IMR-90 (cell line): Measurements from ENCODE around the gene CCN2. TPM values are rescaled to one million over a fixed set of nuclear protein-coding genes. Genes with fewer than 3 reads are reported as not detected.

Experiments
- ATAC-seq: fragments of 200-7000 bp; cut with Tn5 transposase; 2 replicates; pipeline ENCODE4 v1.9.1; 2020; ENCODE audit warnings: low read depth, mild to moderate bottlenecking, moderate library complexity
- BruUV-seq: library from RNA; stranded (reverse); fragments of 400-500 nt; replicated peaks from 2 replicates; lab custom pipeline; 2021; lab: Mats Ljungman, UMichigan
- CTCF ChIA-PET: fragments of 300-600 bp; formaldehyde crosslinking; extraction: SDS; loops from one replicate; lab custom pipeline; 2021; ENCODE audit warnings: antibody characterized with exemption; lab: Yijun Ruan, JAX
- POLR2A ChIA-PET: fragments of 300-600 bp; sonication (Branson Sonifier 250); formaldehyde crosslinking; loops from one replicate; lab custom pipeline; 2022; ENCODE audit warnings: antibody characterized with exemption; ENCODE audit not compliant: unreplicated experiment; lab: Charles Lee
- DNase-seq: peaks from one replicate; pipeline ENCODE4 v3.0.0; 2013
- H2AFZ ChIP-seq: replicated peaks from 2 replicates; pipeline ENCODE3; 2013; ENCODE audit warnings: low read length, mild to moderate bottlenecking; ENCODE audit not compliant: poor library complexity
- H2AK5ac ChIP-seq: 2 replicates; pipeline ENCODE4 v1.6.1; 2013; ENCODE audit warnings: low read depth, low read length, inconsistent platforms
- H2AK9ac ChIP-seq: replicated peaks from 2 replicates; pipeline ENCODE3; 2013; ENCODE audit warnings: mild to moderate bottlenecking, low read depth, low read length, moderate library complexity; ENCODE audit not compliant: poor library complexity
- H2BK120ac ChIP-seq: 2 replicates; pipeline ENCODE4 v1.6.1; 2013; ENCODE audit warnings: low read depth, low read length, inconsistent platforms
- H2BK15ac ChIP-seq: 3 replicates; pipeline ENCODE4 v1.6.1; 2013; ENCODE audit warnings: low read depth, low read length, inconsistent platforms
- H2BK20ac ChIP-seq: 2 replicates; pipeline ENCODE4 v1.6.1; 2013; ENCODE audit warnings: low read depth, mild to moderate bottlenecking, inconsistent platforms, low read length, moderate library complexity
- H2BK5ac ChIP-seq: 2 replicates; pipeline ENCODE4 v1.6.1; 2013; ENCODE audit warnings: mild to moderate bottlenecking, low read depth, low read length, inconsistent platforms; ENCODE audit not compliant: poor library complexity, severe bottlenecking
- H3K14ac ChIP-seq: replicated peaks from 2 replicates; pipeline ENCODE4 v1.6.1; 2013; ENCODE audit warnings: low read depth, low read length, inconsistent platforms
- H3K18ac ChIP-seq: 2 replicates; pipeline ENCODE4 v1.6.1; 2013; ENCODE audit warnings: low read depth, low read length, control low read depth
- H3K23ac ChIP-seq: 2 replicates; pipeline ENCODE4 v1.6.1; 2013; ENCODE audit warnings: low read depth, low read length, inconsistent platforms
- H3K27ac ChIP-seq: 2 replicates; pipeline ENCODE4 v1.5.1; 2013; ENCODE audit warnings: mild to moderate bottlenecking, control low read depth, low read length; ENCODE audit not compliant: insufficient read depth
- H3K27me3 ChIP-seq: 2 replicates; pipeline ENCODE4 v1.6.1; 2013; ENCODE audit warnings: low read length; ENCODE audit not compliant: control insufficient read depth, insufficient read depth
- H3K36me3 ChIP-seq: 2 replicates; pipeline ENCODE4 v1.6.1; 2013; ENCODE audit warnings: low read length, mixed read lengths; ENCODE audit not compliant: control insufficient read depth, insufficient read depth
- H3K4ac ChIP-seq: 2 replicates; pipeline ENCODE4 v1.6.1; 2013; ENCODE audit warnings: low read depth, low read length, inconsistent platforms
- H3K4me1 ChIP-seq: 2 replicates; pipeline ENCODE4 v1.6.1; 2013; ENCODE audit warnings: low read length, mixed read lengths; ENCODE audit not compliant: control insufficient read depth, insufficient read depth
- H3K4me2 ChIP-seq: 2 replicates; pipeline ENCODE4 v1.6.1; 2013; ENCODE audit warnings: low read depth, mild to moderate bottlenecking, control low read depth, low read length, moderate library complexity
- H3K4me3 ChIP-seq: 2 replicates; pipeline ENCODE4 v1.5.1; 2013; ENCODE audit warnings: low read depth, mild to moderate bottlenecking, control low read depth, low read length, moderate library complexity; ENCODE audit not compliant: insufficient read depth
- H3K56ac ChIP-seq: 2 replicates; pipeline ENCODE4 v1.6.1; 2013; ENCODE audit warnings: low read length, inconsistent platforms; ENCODE audit not compliant: insufficient read depth; ENCODE audit errors: extremely low read depth
- H3K79me1 ChIP-seq, 2 experiments: 2 replicates each; pipeline ENCODE4 v1.6.1; 2013; ENCODE audit warnings: low read length in 2 of 2, inconsistent platforms in 1 of 2, low read depth in 1 of 2
- H3K9ac ChIP-seq: 2 replicates; pipeline ENCODE4 v1.6.1; 2013; ENCODE audit warnings: low read depth, low read length, control low read depth
- H3K9me1 ChIP-seq: 2 replicates; pipeline ENCODE4 v1.6.1; 2013; ENCODE audit warnings: low read length, inconsistent platforms; ENCODE audit not compliant: insufficient read depth
- H3K9me3 ChIP-seq: 2 replicates; pipeline ENCODE4 v1.6.1; 2013; ENCODE audit warnings: low read length; ENCODE audit not compliant: control insufficient read depth, insufficient read depth
- H4K20me1 ChIP-seq: 2 replicates; pipeline ENCODE4 v1.6.1; 2013; ENCODE audit warnings: low read length, inconsistent platforms; ENCODE audit not compliant: insufficient read depth
- H4K5ac ChIP-seq: 2 replicates; pipeline ENCODE4 v1.6.1; 2013; ENCODE audit warnings: mild to moderate bottlenecking, low read depth, low read length, control low read depth
- H4K8ac ChIP-seq, 2 experiments: 2 replicates each; pipeline ENCODE4 v1.6.1; 2013; ENCODE audit warnings: low read depth in 2 of 2, low read length in 2 of 2, control low read depth in 1 of 2, inconsistent platforms in 1 of 2
- H4K91ac ChIP-seq: 2 replicates; pipeline ENCODE4 v1.6.1; 2013; ENCODE audit warnings: low read depth, low read length, inconsistent platforms; ENCODE audit not compliant: insufficient read depth
- BHLHE40 ChIP-seq: fragments of 150-350 bp; IDR thresholded peaks from 2 replicates; pipeline ENCODE4 v1.6.1; 2016; ENCODE audit warnings: mild to moderate bottlenecking, low read depth, low read length
- FOS ChIP-seq: fragments of 150-350 bp; IDR thresholded peaks from 2 replicates; pipeline ENCODE4 v1.6.1; 2016; ENCODE audit warnings: low read depth, low read length
- MAZ ChIP-seq: IDR thresholded peaks from 2 replicates; pipeline ENCODE4 v1.6.1; 2012; ENCODE audit warnings: low read depth, mild to moderate bottlenecking, low read length, improper control_type of control experiment, moderate library complexity, borderline replicate concordance
- MXI1 ChIP-seq: IDR thresholded peaks from 2 replicates; pipeline ENCODE4 v1.6.1; 2012; ENCODE audit warnings: low read depth, mild to moderate bottlenecking, low read length, moderate library complexity, borderline replicate concordance
- POLR2A ChIP-seq: IDR thresholded peaks from 2 replicates; pipeline ENCODE4 v1.6.1; 2012; ENCODE audit warnings: mild to moderate bottlenecking, low read depth, low read length
- RAD21 ChIP-seq: IDR thresholded peaks from 2 replicates; pipeline ENCODE4 v1.6.1; 2012; ENCODE audit warnings: low read length, improper control_type of control experiment
- USF2 ChIP-seq: fragments of 150-350 bp; IDR thresholded peaks from 2 replicates; pipeline ENCODE4 v1.6.1; 2017; ENCODE audit warnings: mild to moderate bottlenecking, antibody characterized with exemption, low read length, low read depth
- dilution Hi-C: fragments of 300-500 bp; cut with HindIII; formaldehyde crosslinking; loops from one replicate; pipeline ENCODE4 v1.14.3; 2018; ENCODE audit warnings: low sequenced_read_pairs; ENCODE audit not compliant: unreplicated experiment
- in situ Hi-C: fragments of 300-500 bp; cut with MboI; formaldehyde crosslinking; loops from 3 replicates; pipeline ENCODE4 v1.14.3; 2019; ENCODE audit warnings: low sequenced_read_pairs, inconsistent platforms, mixed read lengths
- intact Hi-C: fragments of 100-400 bp; cut with micrococcal nuclease; formaldehyde crosslinking; loops from 2 replicates; pipeline ENCODE4 v1.10.0; 2022
- polyA plus RNA-seq, 3 experiments: library from polyadenylated mRNA; depleted of rRNA; stranded (reverse); fragments of >200 nt; gene quantifications; 2 replicates each; pipeline ENCODE4 v1.2.3, GENCODE V29; 2012; ENCODE audit warnings: low replicate concordance in 1 of 3
- total RNA-seq: library from RNA; depleted of rRNA; stranded (reverse); fragments of >200 nt; gene quantifications from 2 replicates; pipeline ENCODE4 v1.2.3, GENCODE V29; 2012
- TF ChIP-seq, protein P1 (sequence below): conservative IDR thresholded peaks from 2 replicates; pipeline ENCODE4 v1.5.1; 2012; ENCODE audit warnings: mild to moderate bottlenecking, low read depth, low read length, improper control_type of control experiment
- TF ChIP-seq, protein P2 (sequence below): fragments of 150-350 bp; IDR thresholded peaks from 2 replicates; pipeline ENCODE4 v1.6.1; 2016; ENCODE audit warnings: low read depth, mild to moderate bottlenecking, low read length, moderate library complexity, borderline replicate concordance

The CCN2 gene
- total and polyA plus RNA-seq, 2 of the 4 experiments (the other 2 are of a cell fraction), result 148 to 1,205 TPM

GRCh38 chr6:131900231-131900630 is 50.9 kb downstream of the CCN2 start:
- ChIA-PET POLR2A (no interaction called here), CTCF (interaction anchor here (1.2 kb wide), 1 partner anchor 205 kb away, joined by 4 read pairs; no protein-coding TSS in a partner anchor)
- H2AK5ac ChIP-seq, result no peak overlapping the region
- H2BK5ac ChIP-seq, result no peak overlapping the region
- no peak overlapping the region for H3K4me3 ChIP-seq
- intact Hi-C loops, result no loop called here
- no peak for DNase-seq
- in situ Hi-C loops, result no loop called here
- H3K18ac ChIP-seq, result no peak overlapping the region
- dilution Hi-C loops, result no loop called here
- H3K14ac ChIP-seq, result no peak overlapping the region
- H4K8ac ChIP-seq, result no peak overlapping the region
- H3K4me2 ChIP-seq, result no peak overlapping the region
- no peak overlapping the region for H3K4ac ChIP-seq
- no peak overlapping the region for H4K91ac ChIP-seq
- H2BK120ac ChIP-seq, result no peak overlapping the region
- H4K20me1 ChIP-seq, result no peaks in the 10 kb centered on the region
- no peak overlapping the region for H2BK20ac ChIP-seq
- no peak for ATAC-seq
- H4K5ac ChIP-seq, result no peak overlapping the region
- no peak overlapping the region for H3K9ac ChIP-seq
- no peak overlapping the region for H3K27ac ChIP-seq
- no TSS peak for BruUV-seq
- H3K79me1 ChIP-seq, result no peaks in the 10 kb centered on the region
- no peaks in the 10 kb centered on the region; the same call in 1 of the 2 replicates for H3K27me3 ChIP-seq
- no peak for TF ChIP-seq USF2
- TF ChIP-seq, protein P1, sequence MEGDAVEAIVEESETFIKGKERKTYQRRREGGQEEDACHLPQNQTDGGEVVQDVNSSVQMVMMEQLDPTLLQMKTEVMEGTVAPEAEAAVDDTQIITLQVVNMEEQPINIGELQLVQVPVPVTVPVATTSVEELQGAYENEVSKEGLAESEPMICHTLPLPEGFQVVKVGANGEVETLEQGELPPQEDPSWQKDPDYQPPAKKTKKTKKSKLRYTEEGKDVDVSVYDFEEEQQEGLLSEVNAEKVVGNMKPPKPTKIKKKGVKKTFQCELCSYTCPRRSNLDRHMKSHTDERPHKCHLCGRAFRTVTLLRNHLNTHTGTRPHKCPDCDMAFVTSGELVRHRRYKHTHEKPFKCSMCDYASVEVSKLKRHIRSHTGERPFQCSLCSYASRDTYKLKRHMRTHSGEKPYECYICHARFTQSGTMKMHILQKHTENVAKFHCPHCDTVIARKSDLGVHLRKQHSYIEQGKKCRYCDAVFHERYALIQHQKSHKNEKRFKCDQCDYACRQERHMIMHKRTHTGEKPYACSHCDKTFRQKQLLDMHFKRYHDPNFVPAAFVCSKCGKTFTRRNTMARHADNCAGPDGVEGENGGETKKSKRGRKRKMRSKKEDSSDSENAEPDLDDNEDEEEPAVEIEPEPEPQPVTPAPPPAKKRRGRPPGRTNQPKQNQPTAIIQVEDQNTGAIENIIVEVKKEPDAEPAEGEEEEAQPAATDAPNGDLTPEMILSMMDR, result no peak
- no peak for TF ChIP-seq BHLHE40
- no peak for TF ChIP-seq RAD21
- TF ChIP-seq FOS, result no peak
- TF ChIP-seq MXI1, result no peak
- no peak for TF ChIP-seq POLR2A
- TF ChIP-seq, protein P2, sequence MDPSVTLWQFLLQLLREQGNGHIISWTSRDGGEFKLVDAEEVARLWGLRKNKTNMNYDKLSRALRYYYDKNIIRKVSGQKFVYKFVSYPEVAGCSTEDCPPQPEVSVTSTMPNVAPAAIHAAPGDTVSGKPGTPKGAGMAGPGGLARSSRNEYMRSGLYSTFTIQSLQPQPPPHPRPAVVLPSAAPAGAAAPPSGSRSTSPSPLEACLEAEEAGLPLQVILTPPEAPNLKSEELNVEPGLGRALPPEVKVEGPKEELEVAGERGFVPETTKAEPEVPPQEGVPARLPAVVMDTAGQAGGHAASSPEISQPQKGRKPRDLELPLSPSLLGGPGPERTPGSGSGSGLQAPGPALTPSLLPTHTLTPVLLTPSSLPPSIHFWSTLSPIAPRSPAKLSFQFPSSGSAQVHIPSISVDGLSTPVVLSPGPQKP, result no peak
- TF ChIP-seq MAZ, result no peak
- no peaks in the 10 kb centered on the region for H3K4me1 ChIP-seq
- no peak overlapping the region for H2BK15ac ChIP-seq
- H3K9me3 ChIP-seq, result peaks cover 9% of the 10 kb centered on the region
- H2AFZ ChIP-seq, result no peak overlapping the region
- no peak overlapping the region for H2AK9ac ChIP-seq
- no peaks in the 10 kb centered on the region for H3K36me3 ChIP-seq
- H3K9me1 ChIP-seq, result no peaks in the 10 kb centered on the region
- H3K23ac ChIP-seq, result no peak overlapping the region
- H3K56ac ChIP-seq, result no peak overlapping the region
